ENCODE results near the gene NCOA1. TPM values are rescaled to one million over a fixed set of nuclear protein-coding genes. Genes with fewer than 3 reads are reported as not detected.
"Not testable (repeated sequence)": the region's sequence is repeated elsewhere in the genome, so short reads cannot be mapped to it uniquely, and the experiment has no call there.

Gene NCOA1
- total RNA-seq, 1 experiment from 2014 or later = 37.1 TPM

- Mint-ChIP-seq H3K4me3 (ENCODE audit: unreplicated experiment) (no peak overlapping the region), H3K27me3 (ENCODE audit: insufficient read depth, unreplicated experiment) (no peaks in the 10 kb centered on the region), H3K27ac (ENCODE audit: unreplicated experiment) (peak overlapping the region; percentile 14), H3K36me3 (ENCODE audit: insufficient read depth, unreplicated experiment) (peaks cover 28% of the 10 kb centered on the region), H3K9me3 (ENCODE audit: unreplicated experiment) (no peaks in the 10 kb centered on the region), H3K4me1 (ENCODE audit: low read depth, unreplicated experiment) (no peaks in the 10 kb centered on the region)
- no TSS peak for BruUV-seq (replicated peaks)
- ChIA-PET POLR2A (no interaction called here), CTCF (no interaction called here)
- Histone ChIP-seq H3K9me3 (no peaks in the 10 kb centered on the region), H3K27me3 (replicated peaks; ENCODE audit: control insufficient read depth, insufficient read depth, low read length) (no peaks in the 10 kb centered on the region), H3K4me1 (no peaks in the 10 kb centered on the region), H3K4me3 (ENCODE audit: low read depth, low read length) (no peak overlapping the region), H3K36me3 (ENCODE audit: control insufficient read depth, insufficient read depth, low read length) (no peaks in the 10 kb centered on the region; the same call in 1 of the 2 replicates)
- no peak for DNase-seq
- TF ChIP-seq, protein P1, sequence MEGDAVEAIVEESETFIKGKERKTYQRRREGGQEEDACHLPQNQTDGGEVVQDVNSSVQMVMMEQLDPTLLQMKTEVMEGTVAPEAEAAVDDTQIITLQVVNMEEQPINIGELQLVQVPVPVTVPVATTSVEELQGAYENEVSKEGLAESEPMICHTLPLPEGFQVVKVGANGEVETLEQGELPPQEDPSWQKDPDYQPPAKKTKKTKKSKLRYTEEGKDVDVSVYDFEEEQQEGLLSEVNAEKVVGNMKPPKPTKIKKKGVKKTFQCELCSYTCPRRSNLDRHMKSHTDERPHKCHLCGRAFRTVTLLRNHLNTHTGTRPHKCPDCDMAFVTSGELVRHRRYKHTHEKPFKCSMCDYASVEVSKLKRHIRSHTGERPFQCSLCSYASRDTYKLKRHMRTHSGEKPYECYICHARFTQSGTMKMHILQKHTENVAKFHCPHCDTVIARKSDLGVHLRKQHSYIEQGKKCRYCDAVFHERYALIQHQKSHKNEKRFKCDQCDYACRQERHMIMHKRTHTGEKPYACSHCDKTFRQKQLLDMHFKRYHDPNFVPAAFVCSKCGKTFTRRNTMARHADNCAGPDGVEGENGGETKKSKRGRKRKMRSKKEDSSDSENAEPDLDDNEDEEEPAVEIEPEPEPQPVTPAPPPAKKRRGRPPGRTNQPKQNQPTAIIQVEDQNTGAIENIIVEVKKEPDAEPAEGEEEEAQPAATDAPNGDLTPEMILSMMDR (IDR thresholded peaks at IDR 0.05; ENCODE audit: insufficient read depth in 1 of 2, low read depth in 1 of 2, low read length in 1 of 2, severe bottlenecking in 1 of 2, unreplicated experiment in 1 of 2) = no peak
- intact Hi-C loops (cut with micrococcal nuclease; ENCODE audit: unreplicated experiment) = no loop called here
Observed at GRCh38 chr2:24675338-24675737, 184.3 kb downstream of the NCOA1 start.

DNA sequence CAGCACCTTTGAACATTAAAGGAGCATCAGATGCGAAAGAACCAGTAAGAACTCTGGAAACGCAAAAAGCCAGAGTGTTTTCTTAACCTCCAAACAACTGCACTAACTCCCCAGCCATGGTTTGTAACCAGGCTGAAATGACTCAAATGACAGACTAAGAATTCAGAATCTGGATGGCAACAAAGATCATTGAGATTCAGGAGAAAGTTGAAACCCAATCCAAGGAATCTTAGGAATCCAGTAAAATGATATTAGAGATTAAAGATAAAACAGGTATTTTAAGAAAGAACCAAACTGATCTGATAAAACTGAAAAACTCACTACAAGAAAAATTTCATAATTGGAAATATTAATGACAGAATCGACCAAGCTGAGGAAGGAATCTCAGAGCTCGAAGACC is 185.4 kb downstream of the NCOA1 start:
- POLR2A ChIA-PET = no interaction called here
- Mint-ChIP-seq H3K4me1 (ENCODE audit: low read depth, unreplicated experiment) (no peaks in the 10 kb centered on the region), H3K36me3 (ENCODE audit: insufficient read depth, unreplicated experiment) (peaks cover 28% of the 10 kb centered on the region), H3K27ac (ENCODE audit: unreplicated experiment) (no peak overlapping the region), H3K9me3 (ENCODE audit: unreplicated experiment) (no peaks in the 10 kb centered on the region), H3K27me3 (ENCODE audit: insufficient read depth, unreplicated experiment) (no peaks in the 10 kb centered on the region), H3K4me3 (ENCODE audit: unreplicated experiment) (no peak overlapping the region)
- H3K4me3 ChIP-seq (ENCODE audit: low read depth, low read length) = no peak overlapping the region
- intact Hi-C loops (cut with micrococcal nuclease; ENCODE audit: unreplicated experiment) = no loop called here
- BruUV-seq (replicated peaks) = no TSS peak
- H3K4me1 ChIP-seq = no peaks in the 10 kb centered on the region
- CTCF ChIA-PET = interaction anchor here (0.6 kb wide), 1 partner anchor 166 kb away, joined by 3 read pairs; no protein-coding TSS in a partner anchor
- no peaks in the 10 kb centered on the region for H3K9me3 ChIP-seq
- H3K27me3 ChIP-seq (replicated peaks; ENCODE audit: control insufficient read depth, insufficient read depth, low read length) = no peaks in the 10 kb centered on the region
- no peaks in the 10 kb centered on the region; the same call in 1 of the 2 replicates for H3K36me3 ChIP-seq (ENCODE audit: control insufficient read depth, insufficient read depth, low read length)
- no peak for DNase-seq
- TF ChIP-seq, protein P1 (IDR thresholded peaks at IDR 0.05; ENCODE audit: insufficient read depth in 1 of 2, low read depth in 1 of 2, low read length in 1 of 2, severe bottlenecking in 1 of 2, unreplicated experiment in 1 of 2) = no peak

GRCh38 chr2:24678066-24678465 is 187.0 kb downstream of the NCOA1 start:
- H3K9me3 Mint-ChIP-seq (ENCODE audit: unreplicated experiment); H3K4me3 Mint-ChIP-seq (ENCODE audit: unreplicated experiment); H3K4me3 ChIP-seq (ENCODE audit: low read depth, low read length); BruUV-seq (replicated peaks); CTCF ChIA-PET; H3K4me1 Mint-ChIP-seq (ENCODE audit: low read depth, unreplicated experiment); POLR2A ChIA-PET; H3K4me1 ChIP-seq; H3K27me3 ChIP-seq (replicated peaks; ENCODE audit: control insufficient read depth, insufficient read depth, low read length); H3K27me3 Mint-ChIP-seq (ENCODE audit: insufficient read depth, unreplicated experiment); DNase-seq; intact Hi-C loops (cut with micrococcal nuclease; ENCODE audit: unreplicated experiment); H3K36me3 ChIP-seq (ENCODE audit: control insufficient read depth, insufficient read depth, low read length); H3K9me3 ChIP-seq; H3K27ac Mint-ChIP-seq (ENCODE audit: unreplicated experiment): not testable (repeated sequence)
- peaks cover 28% of the 10 kb centered on the region for H3K36me3 Mint-ChIP-seq (ENCODE audit: insufficient read depth, unreplicated experiment)

GRCh38 chr2:24680196-24680595 is 189.1 kb downstream of the NCOA1 start:
- H3K4me3 ChIP-seq (ENCODE audit: low read depth, low read length) = no peak overlapping the region
- intact Hi-C loops (cut with micrococcal nuclease; ENCODE audit: unreplicated experiment) = loop anchor here (10.0 kb wide), 1 partner anchor 265 kb away; no protein-coding TSS in a partner anchor
- TF ChIP-seq, protein P1 (IDR thresholded peaks at IDR 0.05; ENCODE audit: insufficient read depth in 1 of 2, low read depth in 1 of 2, low read length in 1 of 2, severe bottlenecking in 1 of 2, unreplicated experiment in 1 of 2) = no peak
- H3K27me3 ChIP-seq (replicated peaks; ENCODE audit: control insufficient read depth, insufficient read depth, low read length) = no peaks in the 10 kb centered on the region
- H3K9me3 ChIP-seq = no peaks in the 10 kb centered on the region
- no peaks in the 10 kb centered on the region for H3K9me3 Mint-ChIP-seq (ENCODE audit: unreplicated experiment)
- no peaks in the 10 kb centered on the region for H3K27me3 Mint-ChIP-seq (ENCODE audit: insufficient read depth, unreplicated experiment)
- BruUV-seq (replicated peaks) = no TSS peak
- no peak overlapping the region for H3K4me3 Mint-ChIP-seq (ENCODE audit: unreplicated experiment)
- H3K4me1 Mint-ChIP-seq (ENCODE audit: low read depth, unreplicated experiment) = no peaks in the 10 kb centered on the region
- peaks cover 21% of the 10 kb centered on the region for H3K36me3 Mint-ChIP-seq (ENCODE audit: insufficient read depth, unreplicated experiment)
- H3K4me1 ChIP-seq = no peaks in the 10 kb centered on the region
- POLR2A ChIA-PET = no interaction called here
- H3K36me3 ChIP-seq (ENCODE audit: control insufficient read depth, insufficient read depth, low read length) = no peaks in the 10 kb centered on the region; the same call in 1 of the 2 replicates
- no peak overlapping the region for H3K27ac Mint-ChIP-seq (ENCODE audit: unreplicated experiment)
- DNase-seq = no peak
- CTCF ChIA-PET = no interaction called here

Measured in Caco-2 (cell line).